ENCODE results near the gene ASTN1.
"Not testable (repeated sequence)": the region's sequence is repeated elsewhere in the genome, so short reads cannot be mapped to it uniquely, and the experiment has no call there.

ASTN1 gene

DNA sequence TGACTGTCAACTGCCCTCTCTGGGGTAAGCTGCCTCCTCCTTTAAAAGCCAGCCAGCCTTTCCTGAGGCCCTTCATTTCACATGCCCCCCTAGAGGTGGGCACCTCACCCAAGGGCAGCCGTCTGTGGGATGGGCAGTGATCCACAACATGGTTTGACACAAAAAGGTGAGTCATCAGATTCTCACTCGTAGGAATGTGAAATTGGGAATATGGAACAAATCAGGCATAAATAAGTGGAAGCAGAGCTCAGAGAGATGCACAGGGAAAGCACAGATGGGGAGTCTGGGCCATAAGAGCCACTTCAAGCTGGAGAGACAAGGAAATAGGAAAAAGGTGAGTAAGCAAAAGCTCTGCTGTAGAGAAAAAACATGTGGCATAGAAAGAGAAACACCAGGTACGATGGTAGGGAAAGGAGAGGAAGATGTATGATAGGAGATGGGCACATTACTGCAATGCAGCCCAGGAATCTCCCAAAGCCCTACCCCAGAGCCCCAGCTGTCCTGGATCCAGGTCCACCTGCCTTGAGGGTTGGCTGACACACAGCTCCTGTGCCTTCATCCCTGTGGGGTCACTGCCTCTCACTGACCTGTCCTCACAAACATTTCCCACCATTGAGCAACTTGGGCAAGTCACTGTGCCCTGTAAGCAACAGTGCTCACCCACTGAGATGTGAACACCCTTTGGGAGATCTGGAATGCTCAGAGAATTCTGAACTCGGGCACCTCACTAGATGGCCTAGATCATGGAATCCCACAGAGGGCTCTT is 86.6 kb downstream of the ASTN1 start:
- in situ Hi-C loops (cut with HindIII; ENCODE audit: low pct_unique_long_range_greater_than_20kb, low sequenced_read_pairs): no loop called here
- no peak for TF ChIP-seq JUND (IDR thresholded peaks at IDR 0.05; ENCODE audit: low read depth)
- DNase-seq (ENCODE audit: low read depth in 1 of 2, low spot score in 1 of 2): no peak

- no peak for DNase-seq (ENCODE audit: low read depth in 1 of 2, low spot score in 1 of 2)
- in situ Hi-C loops (cut with HindIII; ENCODE audit: low pct_unique_long_range_greater_than_20kb, low sequenced_read_pairs): no loop called here
- TF ChIP-seq JUND (IDR thresholded peaks at IDR 0.05; ENCODE audit: low read depth): no peak
Observed at GRCh38 chr1:177077006-177077405, 87.5 kb downstream of the ASTN1 start.

DNA sequence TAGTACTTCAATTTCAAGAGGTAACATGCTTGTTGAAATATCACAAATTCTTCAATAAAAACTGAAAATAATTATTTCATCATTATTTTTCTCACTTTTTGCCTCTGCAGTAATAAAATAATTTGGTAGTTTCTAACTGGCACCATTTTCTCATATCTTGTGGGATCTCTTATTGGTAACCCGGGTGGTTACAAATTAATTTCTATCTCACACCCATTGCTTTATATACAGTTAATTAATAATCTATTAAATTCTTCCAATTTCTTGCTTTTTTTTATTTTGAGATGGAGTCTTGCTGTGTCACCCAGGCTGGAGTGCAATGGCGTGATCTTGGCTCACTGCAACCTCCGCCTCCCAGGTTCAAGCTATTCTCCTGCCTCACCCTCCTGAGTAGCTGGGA is 89.7 kb downstream of the ASTN1 start:
- DNase-seq (ENCODE audit: low read depth in 1 of 2, low spot score in 1 of 2); in situ Hi-C loops (cut with HindIII; ENCODE audit: low pct_unique_long_range_greater_than_20kb, low sequenced_read_pairs): not testable (repeated sequence)

DNA sequence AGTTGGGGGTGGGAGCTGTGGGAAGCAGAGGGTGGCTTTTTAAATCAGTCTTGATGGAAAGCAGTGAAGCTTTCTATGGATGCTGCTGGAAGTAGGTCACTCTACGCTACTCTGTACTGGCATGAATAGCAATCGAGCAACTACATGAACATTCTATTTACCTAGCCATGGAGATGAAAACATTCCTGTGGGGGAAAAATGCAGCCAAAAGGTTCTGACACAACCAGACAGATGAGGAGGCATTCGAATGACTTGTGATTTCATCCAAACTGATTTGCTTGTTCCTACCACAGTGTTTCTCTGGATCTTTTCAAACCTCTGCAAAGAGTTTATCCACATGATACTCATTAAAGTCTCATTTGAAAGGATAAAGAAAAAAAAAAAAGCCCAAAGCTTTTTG is 95.0 kb downstream of the ASTN1 start:
- TF ChIP-seq JUND (IDR thresholded peaks at IDR 0.05; ENCODE audit: low read depth): no peak
- no peak for DNase-seq (ENCODE audit: low read depth in 1 of 2, low spot score in 1 of 2)
- in situ Hi-C loops (cut with HindIII; ENCODE audit: low pct_unique_long_range_greater_than_20kb, low sequenced_read_pairs): no loop called here

DNA sequence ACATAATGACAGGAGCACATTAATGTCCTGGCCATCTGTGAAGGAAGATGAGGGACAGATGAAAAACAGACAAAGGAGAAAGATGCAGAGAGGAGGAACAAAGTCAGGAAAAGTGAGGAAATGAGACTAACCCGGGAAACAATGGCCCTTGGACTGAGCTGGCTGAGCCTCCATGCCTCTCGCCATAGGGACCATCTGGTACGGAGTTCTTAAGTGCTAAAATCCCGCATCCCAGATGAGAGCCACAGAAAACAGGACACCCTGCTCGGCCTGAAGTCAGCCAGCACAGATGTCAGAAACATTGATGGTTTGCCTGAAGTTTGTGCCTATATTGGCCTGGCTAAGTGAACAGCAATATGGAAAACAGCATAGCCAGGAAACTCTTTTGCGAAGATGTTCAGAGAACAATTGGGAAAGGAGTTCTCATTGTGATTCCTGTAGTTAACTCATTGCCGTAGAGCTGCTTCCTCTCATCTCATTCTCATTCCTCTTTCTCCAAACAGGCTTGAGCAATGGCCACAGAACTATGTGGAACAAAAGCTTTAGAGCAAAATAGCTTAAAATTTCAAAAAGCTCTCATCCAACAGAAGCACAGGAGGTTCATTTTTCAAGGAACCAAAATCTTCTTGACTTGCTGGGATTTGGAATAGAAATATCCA is 96.6 kb downstream of the ASTN1 start:
- TF ChIP-seq JUND (IDR thresholded peaks at IDR 0.05; ENCODE audit: low read depth): no peak
- no peak for DNase-seq (ENCODE audit: low read depth in 1 of 2, low spot score in 1 of 2)
- in situ Hi-C loops (cut with HindIII; ENCODE audit: low pct_unique_long_range_greater_than_20kb, low sequenced_read_pairs): no loop called here

DNA sequence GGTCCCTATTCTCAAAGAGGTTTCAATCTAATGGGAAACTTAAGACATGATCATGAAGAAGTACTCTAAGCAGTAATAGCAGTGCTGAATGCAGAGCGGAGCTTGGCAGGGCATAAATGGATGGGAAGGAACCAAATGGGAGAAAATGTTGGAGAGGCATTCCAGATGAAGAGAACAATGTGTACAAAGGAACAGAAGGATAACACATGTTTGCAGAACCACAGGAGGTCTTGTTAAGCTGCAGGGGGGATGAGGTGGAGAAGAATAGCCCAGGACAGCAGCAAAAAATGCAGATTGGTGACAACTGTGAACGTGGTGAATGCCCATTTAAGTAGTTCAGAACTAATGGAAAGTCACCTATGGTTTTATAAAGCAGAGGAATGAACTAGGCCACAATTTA is 99.1 kb downstream of the ASTN1 start:
- in situ Hi-C loops (cut with HindIII; ENCODE audit: low pct_unique_long_range_greater_than_20kb, low sequenced_read_pairs): no loop called here
- TF ChIP-seq JUND (IDR thresholded peaks at IDR 0.05; ENCODE audit: low read depth): no peak
- no peak for DNase-seq (ENCODE audit: low read depth in 1 of 2, low spot score in 1 of 2)

DNA sequence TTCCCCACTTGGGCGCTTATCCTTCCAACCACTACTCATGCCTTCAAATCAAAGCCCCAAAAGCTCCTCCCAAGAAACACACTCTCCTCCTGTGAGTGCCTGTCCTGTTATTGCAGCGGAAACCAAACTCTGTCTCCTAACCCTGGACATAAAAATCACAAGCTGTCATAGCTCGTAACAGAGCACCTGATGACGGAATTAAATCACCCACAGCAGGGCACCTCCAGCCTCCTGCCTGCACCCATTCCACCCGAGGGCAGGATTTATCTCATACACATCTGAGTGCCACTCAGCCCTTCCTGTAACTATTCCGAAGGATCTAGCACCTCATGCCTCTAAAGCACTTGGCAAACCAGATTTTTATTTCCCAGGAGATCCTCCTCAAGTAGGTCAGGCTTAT is 100.9 kb downstream of the ASTN1 start:
- no peak for DNase-seq (ENCODE audit: low read depth in 1 of 2, low spot score in 1 of 2)
- in situ Hi-C loops (cut with HindIII; ENCODE audit: low pct_unique_long_range_greater_than_20kb, low sequenced_read_pairs): no loop called here
- no peak for TF ChIP-seq JUND (IDR thresholded peaks at IDR 0.05; ENCODE audit: low read depth)

DNA sequence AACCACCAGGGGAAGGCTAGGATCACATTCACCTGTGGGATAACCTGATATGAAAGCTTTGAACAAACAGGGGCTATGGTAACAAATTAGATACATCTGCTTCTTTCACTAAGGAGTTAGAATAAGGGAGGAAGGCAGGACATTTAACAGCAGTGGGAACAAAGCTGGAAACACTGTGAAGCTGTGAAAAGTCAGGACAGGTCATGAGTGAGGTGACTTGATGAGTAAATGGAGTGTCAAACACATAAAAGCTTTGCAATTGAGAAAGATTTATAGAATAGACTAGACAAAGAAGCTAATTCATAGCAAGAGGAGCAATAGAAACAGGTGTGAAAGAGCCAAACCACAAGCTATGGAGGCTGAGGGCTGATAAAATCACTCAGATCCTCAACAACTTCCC is 110.0 kb downstream of the ASTN1 start:
- no peak for TF ChIP-seq JUND (IDR thresholded peaks at IDR 0.05; ENCODE audit: low read depth)
- DNase-seq (ENCODE audit: low read depth in 1 of 2, low spot score in 1 of 2): no peak
- in situ Hi-C loops (cut with HindIII; ENCODE audit: low pct_unique_long_range_greater_than_20kb, low sequenced_read_pairs): no loop called here

DNA sequence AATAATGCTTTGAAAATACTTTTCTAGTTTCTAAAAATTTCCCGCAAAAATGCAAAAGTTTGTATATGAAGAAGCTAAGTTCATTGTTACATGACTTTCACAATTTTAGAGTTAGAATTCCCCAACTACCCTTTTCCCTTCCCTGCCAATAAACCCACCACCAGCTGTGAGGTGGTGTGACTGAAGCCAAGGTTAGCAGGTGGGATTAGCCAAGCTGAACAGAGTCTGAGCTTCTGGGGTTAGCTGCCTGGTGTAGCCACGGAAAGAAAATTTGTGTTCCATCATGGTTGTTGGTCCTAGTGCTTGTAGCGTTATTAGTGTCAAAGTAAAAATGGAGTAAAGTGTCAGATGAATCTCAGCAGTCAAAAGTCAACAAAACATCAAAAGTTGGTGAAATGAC is 110.9 kb downstream of the ASTN1 start:
- TF ChIP-seq JUND (IDR thresholded peaks at IDR 0.05; ENCODE audit: low read depth): no peak
- no peak for DNase-seq (ENCODE audit: low read depth in 1 of 2, low spot score in 1 of 2)
- in situ Hi-C loops (cut with HindIII; ENCODE audit: low pct_unique_long_range_greater_than_20kb, low sequenced_read_pairs): no loop called here

GRCh38 chr1:177048314-177049069 is 116.0 kb downstream of the ASTN1 start:
- TF ChIP-seq JUND (IDR thresholded peaks at IDR 0.05; ENCODE audit: low read depth): no peak
- no peak for DNase-seq (ENCODE audit: low read depth in 1 of 2, low spot score in 1 of 2)
- in situ Hi-C loops (cut with HindIII; ENCODE audit: low pct_unique_long_range_greater_than_20kb, low sequenced_read_pairs): no loop called here

GRCh38 chr1:177045151-177045550 is 119.4 kb downstream of the ASTN1 start:
- no peak for DNase-seq (ENCODE audit: low read depth in 1 of 2, low spot score in 1 of 2)
- TF ChIP-seq JUND (IDR thresholded peaks at IDR 0.05; ENCODE audit: low read depth): no peak
- in situ Hi-C loops (cut with HindIII; ENCODE audit: low pct_unique_long_range_greater_than_20kb, low sequenced_read_pairs): no loop called here

- in situ Hi-C loops (cut with HindIII; ENCODE audit: low pct_unique_long_range_greater_than_20kb, low sequenced_read_pairs): no loop called here
- DNase-seq (ENCODE audit: low read depth in 1 of 2, low spot score in 1 of 2): no peak
Observed at GRCh38 chr1:177044390-177044789, 120.1 kb downstream of the ASTN1 start.

GRCh38 chr1:177043597-177043996 is 120.9 kb downstream of the ASTN1 start:
- no peak for DNase-seq (ENCODE audit: low read depth in 1 of 2, low spot score in 1 of 2)
- in situ Hi-C loops (cut with HindIII; ENCODE audit: low pct_unique_long_range_greater_than_20kb, low sequenced_read_pairs): no loop called here
- no peak for TF ChIP-seq JUND (IDR thresholded peaks at IDR 0.05; ENCODE audit: low read depth)

More at GRCh38 chr1:177044390-177044789, 120.1 kb downstream of the ASTN1 start:
- no peak for TF ChIP-seq JUND (IDR thresholded peaks at IDR 0.05; ENCODE audit: low read depth)

Measured in T47D (cell line).